GM21381 (cell line): ENCODE data around the gene DNAH10.
A peak's percentile ranks its signal among the peaks of the same experiment; 100 is the strongest.

Experiments used
- ATAC-seq: cut with Tn5 transposase; IDR thresholded peaks from one replicate; pipeline ENCODE4 v1.9.1; 2021; ENCODE audit warnings: mild to moderate bottlenecking, moderate library complexity; ENCODE audit not compliant: unreplicated experiment

Gene DNAH10, protein sequence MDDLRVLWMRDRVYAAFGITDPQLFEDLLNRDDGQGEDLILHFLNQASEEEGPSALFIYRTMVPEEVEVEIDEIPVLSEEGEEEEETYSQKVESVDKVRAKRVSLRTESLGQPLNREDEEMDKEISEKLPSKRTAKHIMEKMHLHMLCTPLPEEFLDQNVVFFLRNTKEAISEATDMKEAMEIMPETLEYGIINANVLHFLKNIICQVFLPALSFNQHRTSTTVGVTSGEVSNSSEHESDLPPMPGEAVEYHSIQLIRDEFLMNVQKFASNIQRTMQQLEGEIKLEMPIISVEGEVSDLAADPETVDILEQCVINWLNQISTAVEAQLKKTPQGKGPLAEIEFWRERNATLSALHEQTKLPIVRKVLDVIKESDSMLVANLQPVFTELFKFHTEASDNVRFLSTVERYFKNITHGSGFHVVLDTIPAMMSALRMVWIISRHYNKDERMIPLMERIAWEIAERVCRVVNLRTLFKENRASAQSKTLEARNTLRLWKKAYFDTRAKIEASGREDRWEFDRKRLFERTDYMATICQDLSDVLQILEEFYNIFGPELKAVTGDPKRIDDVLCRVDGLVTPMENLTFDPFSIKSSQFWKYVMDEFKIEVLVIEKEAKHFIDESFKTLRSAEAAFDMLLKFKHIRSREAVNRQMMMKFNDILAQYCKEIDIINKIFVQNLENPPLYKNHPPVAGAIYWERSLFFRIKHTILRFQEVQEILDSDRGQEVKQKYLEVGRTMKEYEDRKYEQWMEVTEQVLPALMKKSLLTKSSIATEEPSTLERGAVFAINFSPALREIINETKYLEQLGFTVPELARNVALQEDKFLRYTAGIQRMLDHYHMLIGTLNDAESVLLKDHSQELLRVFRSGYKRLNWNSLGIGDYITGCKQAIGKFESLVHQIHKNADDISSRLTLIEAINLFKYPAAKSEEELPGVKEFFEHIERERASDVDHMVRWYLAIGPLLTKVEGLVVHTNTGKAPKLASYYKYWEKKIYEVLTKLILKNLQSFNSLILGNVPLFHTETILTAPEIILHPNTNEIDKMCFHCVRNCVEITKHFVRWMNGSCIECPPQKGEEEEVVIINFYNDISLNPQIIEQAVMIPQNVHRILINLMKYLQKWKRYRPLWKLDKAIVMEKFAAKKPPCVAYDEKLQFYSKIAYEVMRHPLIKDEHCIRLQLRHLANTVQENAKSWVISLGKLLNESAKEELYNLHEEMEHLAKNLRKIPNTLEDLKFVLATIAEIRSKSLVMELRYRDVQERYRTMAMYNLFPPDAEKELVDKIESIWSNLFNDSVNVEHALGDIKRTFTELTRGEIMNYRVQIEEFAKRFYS (N-terminal part only)

DNA sequence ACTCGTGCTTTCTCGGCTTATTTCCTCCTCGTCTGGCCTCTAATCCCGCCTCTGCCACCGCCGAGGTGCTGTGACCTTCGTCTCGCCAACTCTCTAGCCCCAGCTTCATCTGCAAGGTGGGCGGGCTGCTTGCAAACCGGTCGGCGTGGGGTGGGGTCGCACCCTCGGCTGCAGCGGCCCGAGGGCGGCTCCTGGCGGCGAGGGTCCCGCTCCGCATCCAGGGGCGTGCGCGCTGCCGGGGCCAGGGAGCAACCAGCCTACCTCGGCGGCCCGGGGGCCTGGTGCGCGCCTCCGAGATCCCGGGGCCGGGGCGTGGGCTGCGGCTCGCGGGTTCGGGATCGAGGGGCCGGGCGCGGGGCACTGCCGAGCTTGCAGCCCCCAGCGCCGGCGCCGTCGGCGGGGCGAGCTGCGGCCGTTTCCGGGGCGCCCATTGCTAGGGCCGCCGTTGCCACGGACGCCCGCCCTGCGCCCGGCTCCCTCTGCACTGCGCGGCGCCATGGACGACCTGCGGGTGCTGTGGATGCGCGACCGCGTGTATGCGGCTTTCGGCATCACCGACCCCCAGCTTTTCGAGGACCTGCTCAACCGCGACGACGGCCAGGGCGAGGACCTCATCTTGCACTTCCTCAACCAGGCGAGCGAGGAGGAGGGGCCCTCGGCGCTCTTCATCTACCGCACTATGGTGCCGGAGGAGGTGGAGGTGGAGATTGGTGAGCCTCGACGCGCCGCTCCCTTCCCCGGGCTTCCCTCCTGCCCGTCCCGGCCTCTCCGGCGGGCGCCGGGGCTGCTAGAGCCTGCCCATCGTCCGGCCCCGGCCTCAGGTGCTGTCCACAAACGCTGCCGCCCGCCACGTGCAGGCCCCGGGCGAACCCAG lies at the start of gene DNAH10:
DNAH10 (plus strand) TSS at position 461 of the 874 bp plus-strand sequence; CDS start at position 497, 36 bp downstream.
- peak; percentile 74 for ATAC-seq

DNA sequence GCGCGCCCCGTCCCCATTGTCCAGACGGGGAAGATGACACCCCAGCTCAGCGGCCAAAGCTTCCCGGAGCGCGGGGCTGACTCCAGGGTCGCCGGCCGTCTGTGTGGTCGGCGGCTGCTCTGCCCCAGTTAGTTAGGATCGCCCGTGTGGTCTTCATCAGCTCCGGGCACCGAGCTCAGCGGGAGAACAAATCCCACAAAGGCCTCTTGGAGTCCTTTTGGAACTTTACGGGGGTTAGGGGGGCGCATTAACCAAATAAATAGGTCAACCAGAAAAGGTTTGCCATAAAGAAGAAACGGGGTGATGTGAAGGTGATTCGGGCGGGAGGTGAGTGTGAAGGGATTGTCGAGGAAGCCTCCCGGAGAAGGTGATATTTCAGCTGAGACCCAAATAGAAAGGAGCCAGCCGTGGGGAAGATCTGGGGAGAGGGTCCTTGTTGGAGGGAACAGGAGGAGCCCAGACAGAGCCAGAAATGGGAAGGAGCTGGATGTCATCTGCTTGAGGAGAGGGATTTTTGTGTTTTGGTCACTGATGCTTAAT lies 49.3 kb upstream of the DNAH10 start:
- ATAC-seq = no peak

DNA sequence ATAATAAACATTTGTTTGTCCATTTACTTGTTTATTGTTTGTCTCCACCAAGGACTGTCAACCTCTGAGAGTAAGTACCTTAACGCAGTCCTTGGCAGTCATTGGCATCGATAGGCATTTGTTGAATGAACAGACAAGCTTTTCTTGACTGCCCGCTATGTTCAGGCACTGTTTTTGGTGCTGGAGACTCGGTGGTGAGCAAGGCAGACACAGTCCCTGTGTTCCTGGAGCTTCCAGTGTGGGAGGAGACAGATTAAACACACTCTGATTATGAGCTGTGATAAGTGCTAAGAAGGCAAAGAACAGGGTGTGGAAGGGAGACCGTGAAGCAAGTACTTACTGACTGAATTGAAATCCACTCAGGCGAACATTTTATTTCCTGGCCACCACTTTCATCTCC lies 48.7 kb upstream of the DNAH10 start:
- no peak for ATAC-seq

DNA sequence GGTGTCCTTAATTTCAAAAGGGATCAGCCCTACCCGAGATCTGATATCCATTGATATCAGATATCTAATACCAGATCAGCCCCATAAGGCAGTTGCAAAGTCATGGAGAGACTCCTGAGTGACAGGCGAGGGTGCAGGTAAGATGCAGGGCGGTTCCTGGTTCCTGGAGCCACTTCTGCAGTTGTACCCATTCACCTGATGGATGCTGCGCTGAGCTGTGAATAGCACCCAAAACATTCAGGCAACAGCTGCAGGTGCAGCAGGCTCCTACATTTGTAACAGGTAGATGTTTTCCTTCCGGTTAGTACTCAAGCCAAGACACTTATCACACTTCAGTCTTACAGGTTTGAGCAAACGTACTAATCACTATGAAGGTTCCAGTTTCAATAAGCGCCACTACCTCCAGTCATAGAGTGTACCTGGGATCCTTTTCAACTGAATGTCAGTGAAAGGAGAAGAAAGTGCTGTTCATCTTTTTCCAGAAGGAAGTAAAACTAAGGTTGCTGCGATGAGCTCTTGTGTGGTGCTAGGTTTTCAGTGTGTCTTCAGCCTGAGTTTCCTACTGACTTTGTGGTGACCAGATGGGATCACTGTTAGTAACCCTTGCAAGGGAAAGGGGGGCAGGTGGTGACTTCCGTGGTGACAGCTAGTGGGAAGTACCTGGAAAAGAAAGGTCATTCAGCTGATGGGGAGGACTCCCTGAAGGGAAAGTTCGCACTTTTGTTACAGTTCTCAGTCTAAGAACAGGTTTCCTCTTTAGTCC lies 48.1 kb upstream of the DNAH10 start:
- ATAC-seq = peak; percentile 29

- ATAC-seq = no peak
These were observed 46.9 kb upstream of the DNAH10 start for GRCh38 chr12:123715195-123715594.

GRCh38 chr12:123717350-123717749 lies 44.8 kb upstream of the DNAH10 start:
- no peak for ATAC-seq

DNA sequence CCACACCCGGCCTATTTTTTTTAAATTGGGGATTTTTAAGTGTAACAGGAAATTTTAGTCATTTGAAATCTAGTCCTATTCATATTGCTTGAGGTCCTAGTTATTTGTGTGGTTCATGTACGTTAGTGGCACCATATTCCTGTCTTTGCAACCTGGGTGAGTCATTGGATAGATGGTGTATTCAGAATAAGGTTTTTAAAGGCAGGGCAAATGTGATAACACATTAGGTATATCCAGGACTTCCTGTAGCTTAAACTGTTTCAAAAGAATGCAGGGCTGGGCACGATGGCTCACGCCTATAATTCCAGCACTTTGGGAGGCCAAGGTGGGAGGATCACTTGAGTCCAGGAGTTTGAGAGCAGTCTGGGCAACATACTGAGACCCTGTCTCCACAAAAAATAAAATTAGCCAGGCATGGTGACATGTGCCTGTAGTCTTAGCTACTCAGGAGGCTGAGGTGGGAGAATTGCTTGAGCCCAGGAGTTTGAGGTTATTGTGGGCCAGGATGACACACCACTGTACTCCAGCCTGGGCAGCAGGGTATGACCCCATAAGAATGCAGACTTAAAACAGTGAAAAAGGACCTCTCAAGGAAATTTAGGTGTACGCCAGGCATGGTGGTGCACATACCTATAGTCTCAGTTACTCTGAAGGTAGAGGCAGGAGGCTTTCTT lies 41.8 kb upstream of the DNAH10 start:
- no peak for ATAC-seq

DNA sequence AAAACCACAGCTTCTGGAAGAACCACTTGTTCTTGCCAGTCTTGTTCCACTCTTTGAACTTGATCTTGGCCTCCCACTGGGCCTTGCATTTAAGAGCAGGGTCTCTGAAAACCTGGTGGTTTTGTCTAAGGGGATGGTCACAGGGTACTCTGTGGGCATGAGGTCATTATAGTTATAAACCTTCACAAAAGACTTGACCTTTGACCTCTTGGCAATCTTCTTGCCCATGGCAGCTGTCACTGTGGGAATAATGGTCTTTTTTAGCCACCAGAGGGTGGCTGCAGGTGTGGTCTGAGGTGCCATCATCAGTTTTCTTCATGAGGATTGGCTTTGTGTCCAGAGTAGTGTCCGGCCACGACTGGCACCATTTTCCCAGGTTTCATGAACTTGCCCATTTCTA lies 40.9 kb upstream of the DNAH10 start:
- no peak for ATAC-seq

GRCh38 chr12:123723011-123723410 lies 39.1 kb upstream of the DNAH10 start:
- ATAC-seq = no peak

- ATAC-seq = no peak
These were observed 38.3 kb upstream of the DNAH10 start for GRCh38 chr12:123723765-123724164.

DNA sequence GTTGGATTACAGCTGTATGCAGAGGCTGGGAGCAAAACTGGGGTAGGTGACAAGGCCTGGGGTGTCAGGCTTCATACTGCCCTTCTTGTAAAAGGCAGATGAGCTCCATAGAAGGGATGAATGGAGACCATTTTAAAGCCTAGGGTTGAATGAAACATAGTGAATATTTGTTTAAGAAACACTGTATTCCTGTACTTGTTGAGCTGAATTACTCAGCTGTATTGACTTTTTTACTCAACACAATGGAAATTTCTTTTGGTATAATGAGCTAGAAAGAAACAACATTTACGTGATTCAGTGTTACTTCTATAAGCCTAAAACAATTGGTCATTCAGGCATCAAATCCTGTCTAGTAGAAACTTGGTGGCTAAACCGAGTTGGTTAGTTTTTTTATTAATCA lies 35.9 kb upstream of the DNAH10 start:
- ATAC-seq = no peak

- ATAC-seq = no peak
These were observed 35.1 kb upstream of the DNAH10 start for GRCh38 chr12:123726962-123727361.

DNA sequence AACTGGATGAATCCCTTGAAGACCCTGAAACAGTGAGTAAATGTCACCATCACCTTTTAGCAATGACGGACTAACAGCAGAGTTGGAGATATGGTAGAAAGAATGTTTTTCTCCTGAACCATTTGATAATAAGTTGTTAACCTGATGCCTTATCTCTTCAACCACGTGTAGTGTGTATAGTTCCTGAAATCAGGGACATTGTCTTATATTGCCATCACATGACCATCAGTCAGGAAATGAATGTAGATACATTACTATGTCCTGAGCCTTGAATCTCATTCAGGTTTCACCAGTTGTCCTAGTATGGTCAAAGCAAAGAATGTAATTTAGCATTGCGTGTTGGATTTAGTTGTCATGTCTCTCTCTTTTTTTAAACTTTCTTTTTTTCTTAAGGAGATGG lies 34.2 kb upstream of the DNAH10 start:
- ATAC-seq = no peak

DNA sequence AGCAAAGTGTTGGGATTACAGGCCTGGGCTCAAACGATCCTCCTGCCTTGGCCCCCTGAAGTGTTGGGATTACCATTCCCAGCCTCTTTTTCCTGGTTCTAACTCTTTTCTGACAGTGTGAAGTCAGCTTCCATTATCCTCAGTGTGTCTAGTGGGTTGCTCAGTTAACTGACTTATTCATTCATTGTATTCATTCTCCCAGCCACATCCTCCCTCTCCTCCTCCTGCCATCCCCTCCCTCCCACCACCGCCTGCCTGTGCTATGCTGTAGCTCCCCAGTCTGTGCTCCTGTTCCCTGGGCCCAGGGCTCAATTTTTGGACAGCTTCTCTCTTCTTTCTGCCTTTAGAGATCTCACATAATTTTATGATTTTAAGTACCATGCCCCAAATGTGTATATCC lies 30.5 kb upstream of the DNAH10 start:
- ATAC-seq = no peak

DNA sequence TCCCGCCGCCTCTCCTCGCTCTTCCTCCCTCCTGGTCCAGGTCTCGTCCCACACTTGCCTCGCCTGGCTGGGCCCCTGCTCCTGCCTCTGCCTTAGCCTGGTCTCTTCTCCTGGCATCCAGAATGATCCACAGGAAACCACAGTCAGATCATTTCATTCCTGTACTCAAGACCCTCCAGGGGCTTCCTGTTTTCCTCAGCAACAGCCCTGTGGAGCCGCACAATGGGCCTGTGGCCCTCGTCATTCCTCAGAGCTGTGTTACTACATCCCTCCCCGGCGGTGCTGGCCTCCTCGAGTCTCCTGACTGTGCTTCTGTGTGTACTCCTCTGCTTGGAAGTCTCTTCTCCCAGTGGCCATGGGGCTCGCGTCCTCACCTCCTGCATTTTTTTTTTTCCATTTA lies 29.9 kb upstream of the DNAH10 start:
- no peak for ATAC-seq

DNA sequence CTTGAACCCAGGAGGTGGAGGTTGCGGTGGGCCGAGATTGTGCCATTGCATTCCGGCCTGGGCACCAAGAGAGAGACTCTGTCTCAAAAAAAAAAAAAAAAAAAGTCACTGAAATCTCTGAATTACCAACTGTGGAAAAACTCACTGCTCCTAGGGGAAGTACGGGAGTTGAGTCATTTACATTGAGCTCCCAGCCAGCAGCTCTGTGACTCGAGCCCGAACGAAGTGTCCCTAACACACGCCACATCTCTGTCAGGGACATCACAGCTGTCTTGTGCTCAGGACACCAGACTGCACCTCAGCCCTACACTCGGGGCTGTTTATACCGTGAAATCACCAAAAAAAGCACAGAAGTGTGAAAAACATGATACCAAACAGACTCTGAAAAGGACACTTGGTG lies 28.9 kb upstream of the DNAH10 start:
- ATAC-seq = no peak

GRCh38 chr12:123734268-123734667 lies 27.8 kb upstream of the DNAH10 start:
- no peak for ATAC-seq

GRCh38 chr12:123741937-123742572 lies 20.0 kb upstream of the DNAH10 start:
- ATAC-seq = no peak
